Esophagus squamous epithelium (tissue), 4 donors: ENCODE data around the gene ZCCHC17.

Experiments used
- POLR2A ChIP-seq, 4 donors: fragments of 450-650 bp; IDR thresholded peaks; one replicate each; pipeline ENCODE4 v1.6.1; 2017; ENCODE audit warnings: antibody characterized with exemption in 4 of 4, mild to moderate bottlenecking in 4 of 4, moderate library complexity in 3 of 4
- TF ChIP-seq, protein P1 (sequence below), 6 experiments: fragments of 450-650 bp in 4 of 6; fragments of 200-600 bp in 2 of 6; sonication (generic) in 2 of 6; IDR thresholded peaks; one replicate each; pipeline ENCODE4 v1.5.1; 2016 to 2019; ENCODE audit warnings: antibody characterized with exemption in 6 of 6, mild to moderate bottlenecking in 4 of 6, moderate library complexity in 4 of 6

- TF ChIP-seq, protein P1, sequence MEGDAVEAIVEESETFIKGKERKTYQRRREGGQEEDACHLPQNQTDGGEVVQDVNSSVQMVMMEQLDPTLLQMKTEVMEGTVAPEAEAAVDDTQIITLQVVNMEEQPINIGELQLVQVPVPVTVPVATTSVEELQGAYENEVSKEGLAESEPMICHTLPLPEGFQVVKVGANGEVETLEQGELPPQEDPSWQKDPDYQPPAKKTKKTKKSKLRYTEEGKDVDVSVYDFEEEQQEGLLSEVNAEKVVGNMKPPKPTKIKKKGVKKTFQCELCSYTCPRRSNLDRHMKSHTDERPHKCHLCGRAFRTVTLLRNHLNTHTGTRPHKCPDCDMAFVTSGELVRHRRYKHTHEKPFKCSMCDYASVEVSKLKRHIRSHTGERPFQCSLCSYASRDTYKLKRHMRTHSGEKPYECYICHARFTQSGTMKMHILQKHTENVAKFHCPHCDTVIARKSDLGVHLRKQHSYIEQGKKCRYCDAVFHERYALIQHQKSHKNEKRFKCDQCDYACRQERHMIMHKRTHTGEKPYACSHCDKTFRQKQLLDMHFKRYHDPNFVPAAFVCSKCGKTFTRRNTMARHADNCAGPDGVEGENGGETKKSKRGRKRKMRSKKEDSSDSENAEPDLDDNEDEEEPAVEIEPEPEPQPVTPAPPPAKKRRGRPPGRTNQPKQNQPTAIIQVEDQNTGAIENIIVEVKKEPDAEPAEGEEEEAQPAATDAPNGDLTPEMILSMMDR (IDR thresholded peaks at IDR 0.05) = no peak
- TF ChIP-seq POLR2A (IDR thresholded peaks at IDR 0.05) = no peak
Measured at GRCh38 chr1:31362032-31362431, 65.2 kb downstream of the ZCCHC17 start.
